H9 (cell line): ENCODE data around the gene CD300H. TPM values are rescaled to one million over a fixed set of nuclear protein-coding genes. Genes with fewer than 3 reads are reported as not detected.

Experiments
- DNase-seq: peaks from one replicate; pipeline ENCODE4 v3.0.0-alpha.2; 2017
- H2AFZ ChIP-seq: one replicate; pipeline ENCODE4 v1.6.1; 2013; ENCODE audit warnings: mild to moderate bottlenecking, low read length, control low read depth, moderate library complexity
- H2AK5ac ChIP-seq: 2 replicates; pipeline ENCODE4 v1.6.1; 2013; ENCODE audit warnings: low read length, control low read depth, mixed read lengths; ENCODE audit not compliant: insufficient read length
- H2BK120ac ChIP-seq: one replicate; pipeline ENCODE4 v1.6.1; 2013; ENCODE audit warnings: low read depth, mild to moderate bottlenecking, low read length, control low read depth, inconsistent platforms; ENCODE audit not compliant: poor library complexity, severe bottlenecking
- H2BK12ac ChIP-seq: 2 replicates; pipeline ENCODE4 v1.6.1; 2013; ENCODE audit warnings: low read length, control low read depth, mixed read lengths, low read depth; ENCODE audit not compliant: insufficient read length
- H2BK15ac ChIP-seq: 2 replicates; pipeline ENCODE4 v1.6.1; 2013; ENCODE audit warnings: low read depth, low read length, control low read depth
- H2BK20ac ChIP-seq: one replicate; pipeline ENCODE4 v1.6.1; 2013; ENCODE audit warnings: low read depth, mild to moderate bottlenecking, low read length, control low read depth, inconsistent platforms; ENCODE audit not compliant: poor library complexity, severe bottlenecking
- H2BK5ac ChIP-seq: 2 replicates; pipeline ENCODE4 v1.6.1; 2013; ENCODE audit warnings: low read length, control low read depth, mixed read lengths; ENCODE audit not compliant: insufficient read length
- H3K14ac ChIP-seq: 2 replicates; pipeline ENCODE4 v1.6.1; 2013; ENCODE audit warnings: low read length, control low read depth; ENCODE audit not compliant: insufficient read depth
- H3K18ac ChIP-seq: 2 replicates; pipeline ENCODE4 v1.6.1; 2013; ENCODE audit warnings: low read depth, mild to moderate bottlenecking, mixed read lengths, low read length, control low read depth; ENCODE audit not compliant: insufficient read length
- H3K23ac ChIP-seq: 2 replicates; pipeline ENCODE4 v1.6.1; 2013; ENCODE audit warnings: low read length, control low read depth, mixed read lengths, low read depth; ENCODE audit not compliant: insufficient read length
- H3K23me2 ChIP-seq: 2 replicates; pipeline ENCODE4 v1.6.1; 2013; ENCODE audit warnings: low read depth, mild to moderate bottlenecking, mixed read lengths, low read length, control low read depth; ENCODE audit not compliant: insufficient read length, poor library complexity, severe bottlenecking
- H3K27ac ChIP-seq: 2 replicates; pipeline ENCODE4 v1.5.1; 2013; ENCODE audit warnings: low read length, control low read depth, mixed read lengths, low read depth; ENCODE audit not compliant: insufficient read length
- H3K27me3 ChIP-seq: 2 replicates; pipeline ENCODE4 v1.6.1; 2013; ENCODE audit warnings: low read length, control low read depth, inconsistent platforms; ENCODE audit not compliant: insufficient read depth
- H3K4ac ChIP-seq: 2 replicates; pipeline ENCODE4 v1.6.1; 2013; ENCODE audit warnings: low read depth, mild to moderate bottlenecking, control low read depth, inconsistent platforms, low read length, moderate library complexity
- H3K4me1 ChIP-seq: 2 replicates; pipeline ENCODE4 v1.6.1; 2013; ENCODE audit warnings: low read length, control low read depth, inconsistent platforms; ENCODE audit not compliant: insufficient read depth
- H3K4me2 ChIP-seq: 2 replicates; pipeline ENCODE4 v1.6.1; 2013; ENCODE audit warnings: low read length, control low read depth, mixed read lengths; ENCODE audit not compliant: insufficient read length, insufficient read depth
- H3K56ac ChIP-seq: 2 replicates; pipeline ENCODE4 v1.6.1; 2013; ENCODE audit warnings: low read depth, mild to moderate bottlenecking, mixed read lengths, low read length, control low read depth; ENCODE audit not compliant: insufficient read length
- H3K79me1 ChIP-seq: 2 replicates; pipeline ENCODE4 v1.6.1; 2013; ENCODE audit warnings: low read depth, mild to moderate bottlenecking, moderate library complexity, low read length, control low read depth, inconsistent platforms; ENCODE audit not compliant: insufficient read depth, poor library complexity, severe bottlenecking
- H3K79me2 ChIP-seq: 2 replicates; pipeline ENCODE4 v1.6.1; 2013; ENCODE audit warnings: low read length, control low read depth, inconsistent platforms; ENCODE audit not compliant: insufficient read depth
- H3K9ac ChIP-seq: 2 replicates; pipeline ENCODE4 v1.6.1; 2013; ENCODE audit warnings: low read length, control low read depth, mixed read lengths; ENCODE audit not compliant: insufficient read length; ENCODE audit errors: extremely low read depth
- H3K9me3 ChIP-seq: one replicate; pipeline ENCODE4 v1.6.1; 2013; ENCODE audit warnings: low read depth, low read length, inconsistent platforms; ENCODE audit not compliant: control insufficient read depth
- H3T11ph ChIP-seq: one replicate; pipeline ENCODE4 v1.6.1; 2013; ENCODE audit warnings: mild to moderate bottlenecking, low read length, control low read depth, inconsistent platforms
- H4K20me1 ChIP-seq: one replicate; pipeline ENCODE4 v1.6.1; 2013; ENCODE audit not compliant: control insufficient read depth, insufficient read length, insufficient read depth
- H4K5ac ChIP-seq: 2 replicates; pipeline ENCODE4 v1.6.1; 2013; ENCODE audit warnings: low read depth, mild to moderate bottlenecking, mixed read lengths, low read length, control low read depth; ENCODE audit not compliant: insufficient read length
- H4K8ac ChIP-seq: replicated peaks from 2 replicates; pipeline ENCODE4 v1.6.1; 2013; ENCODE audit warnings: low read length, control low read depth, mixed read lengths, low read depth; ENCODE audit not compliant: insufficient read length
- H4K91ac ChIP-seq: 2 replicates; pipeline ENCODE4 v1.6.1; 2013; ENCODE audit warnings: low read depth, mild to moderate bottlenecking, moderate library complexity, mixed read lengths, low read length, control low read depth; ENCODE audit not compliant: insufficient read length
- H3K27ac Mint-ChIP-seq, 3 experiments: 2 replicates in 2 of 3; 3 replicates in 1 of 3; pipeline ENCODE4 v1.8.0; 2020 to 2021; ENCODE audit warnings: mixed read lengths in 3 of 3, mild to moderate bottlenecking in 1 of 3, moderate library complexity in 1 of 3
- H3K27me3 Mint-ChIP-seq: 2 replicates; pipeline ENCODE4 v1.8.0; 2021; ENCODE audit warnings: low read depth, mild to moderate bottlenecking, moderate library complexity, mixed read lengths
- H3K36me3 Mint-ChIP-seq, 3 experiments: 2 replicates in 2 of 3; 3 replicates in 1 of 3; pipeline ENCODE4 v1.8.0; 2020 to 2021; ENCODE audit warnings: low read depth in 3 of 3, mixed read lengths in 3 of 3; ENCODE audit not compliant: insufficient read depth in 1 of 3
- H3K4me1 Mint-ChIP-seq, 2 experiments: 2 replicates each; pipeline ENCODE4 v1.8.0; 2020; ENCODE audit warnings: mixed read lengths in 2 of 2
- H3K4me3 Mint-ChIP-seq, 2 experiments: 2 replicates in 1 of 2; 3 replicates in 1 of 2; pipeline ENCODE4 v1.8.0; 2020 to 2021; ENCODE audit warnings: mild to moderate bottlenecking in 2 of 2, mixed read lengths in 2 of 2, moderate library complexity in 1 of 2
- H3K9me3 Mint-ChIP-seq, 2 experiments: 2 replicates in 1 of 2; 3 replicates in 1 of 2; pipeline ENCODE4 v1.8.0; 2020; ENCODE audit warnings: mild to moderate bottlenecking in 2 of 2, mixed read lengths in 2 of 2, moderate library complexity in 1 of 2
- CTCF ChIP-seq: fragments of 200-600 bp; sonication (generic); conservative IDR thresholded peaks from 3 replicates; pipeline ENCODE4 v1.8.0; 2021; ENCODE audit warnings: antibody characterized with exemption, mild to moderate bottlenecking
- whole genome bisulfite sequencing: extraction: QIAGEN DNeasy Blood & Tissue Kit; methylation state at CpG from one replicate; pipeline ENCODE4 v1.1.7; 2013; ENCODE audit warnings: missing lambda C conversion rate, low lambda C conversion rate, mixed read lengths; ENCODE audit not compliant: insufficient read length; ENCODE audit errors: extremely low coverage; 5-methylcytosine and 5-hydroxymethylcytosine counted together
- total RNA-seq: library from RNA; stranded (reverse); gene quantifications from 2 replicates; pipeline ENCODE4 v1.2.1, GENCODE V29; 2021

CD300H gene
- total RNA-seq, 1 experiment from 2014 or later, result not detected

GRCh38 chr17:74555427-74555940, 11.8 kb downstream of the CD300H start:
- TF ChIP-seq CTCF, result no peak
- H3K23me2 ChIP-seq, result no peaks in the 10 kb centered on the region
- H3K4me1 Mint-ChIP-seq, result peaks cover 11 to 12% of the 10 kb centered on the region in 2 experiments
- no peak overlapping the region for H2BK12ac ChIP-seq
- H4K91ac ChIP-seq, result no peak overlapping the region
- H3K9me3 ChIP-seq, result peaks cover 9% of the 10 kb centered on the region
- no peak overlapping the region for H3K27ac ChIP-seq
- H4K5ac ChIP-seq, result no peak overlapping the region
- H2BK5ac ChIP-seq, result no peak overlapping the region
- H3K27ac Mint-ChIP-seq, result no peak overlapping the region
- no peak overlapping the region for H3K56ac ChIP-seq
- H3K14ac ChIP-seq, result no peak overlapping the region
- H2AK5ac ChIP-seq, result no peak overlapping the region
- no peaks in the 10 kb centered on the region for H3K79me1 ChIP-seq
- DNase-seq, result no peak
- H3K4me3 Mint-ChIP-seq, result no peak overlapping the region
- H3K9me3 Mint-ChIP-seq, result peaks cover 23 to 27% of the 10 kb centered on the region in 2 experiments
- H4K20me1 ChIP-seq, result no peaks in the 10 kb centered on the region
- H3K27me3 ChIP-seq, result 0 out of 2 replicates have a peak, but pooled peaks cover 2% of the 10 kb centered on the region
- H3K79me2 ChIP-seq, result no peaks in the 10 kb centered on the region
- H4K8ac ChIP-seq, result no peak overlapping the region
- H2BK20ac ChIP-seq, result no peak overlapping the region
- H3K27me3 Mint-ChIP-seq, result peaks cover 45% of the 10 kb centered on the region
- H3T11ph ChIP-seq, result no peak overlapping the region
- no CpG with 5 or more reads among the region's 7 CpGs for WGBS
- no peak overlapping the region for H2AFZ ChIP-seq
- H3K4me2 ChIP-seq, result no peak overlapping the region
- H3K4ac ChIP-seq, result no peak overlapping the region
- no peak overlapping the region for H3K9ac ChIP-seq
- peaks cover 12 to 28% (median 14%) of the 10 kb centered on the region in 3 experiments for H3K36me3 Mint-ChIP-seq
- no peak overlapping the region for H3K18ac ChIP-seq
- no peak overlapping the region for H3K23ac ChIP-seq
- no peak overlapping the region for H2BK120ac ChIP-seq
- H3K4me1 ChIP-seq, result no peaks in the 10 kb centered on the region
- no peak overlapping the region for H2BK15ac ChIP-seq
